CD4-positive, alpha-beta T cell (primary cell): Measurements from ENCODE around the gene MYH7. TPM values are rescaled to one million over a fixed set of nuclear protein-coding genes. Genes with fewer than 3 reads are reported as not detected.
"Not testable (repeated sequence)": the region's sequence is repeated elsewhere in the genome, so short reads cannot be mapped to it uniquely, and the experiment has no call there.

Experiments
- ATAC-seq: fragments of 200-7000 bp; cut with Tn5 transposase; one replicate; pipeline ENCODE4 v1.10.0; 2022; ENCODE audit warnings: mild to moderate bottlenecking; ENCODE audit not compliant: poor library complexity
- CTCF ChIA-PET: fragments of 350-600 bp; sonication (Branson Sonifier 250); formaldehyde crosslinking; loops from one replicate; lab custom pipeline; 2021; ENCODE audit warnings: antibody characterized with exemption, inconsistent platforms; lab: Charles Lee
- POLR2A ChIA-PET: fragments of 350-600 bp; sonication (Branson Sonifier 250); formaldehyde crosslinking; loops from one replicate; lab custom pipeline; 2021; ENCODE audit warnings: antibody characterized with exemption, inconsistent platforms; lab: Charles Lee
- DNase-seq, 14 experiments: peaks; one replicate each; pipeline ENCODE4 v3.0.0-alpha.2; 2013 to 2020; ENCODE audit warnings: mixed read lengths in 2 of 14
- H3K27ac ChIP-seq, 2 donors: one replicate each; pipeline versions ENCODE4 v1.5.1 to v1.7.0; 2013; ENCODE audit warnings: low read length in 2 of 2, low read depth in 1 of 2, mild to moderate bottlenecking in 1 of 2
- H3K27me3 ChIP-seq, 2 experiments: 1 replicate in 1 of 2; 2 replicates in 1 of 2; pipeline versions ENCODE4 v1.6.1 to v1.7.0; 2013; ENCODE audit warnings: low read length in 2 of 2, control low read depth in 1 of 2, mild to moderate bottlenecking in 1 of 2, moderate library complexity in 1 of 2; ENCODE audit not compliant: insufficient read depth in 2 of 2, control insufficient read depth in 1 of 2
- H3K36me3 ChIP-seq: one replicate; pipeline ENCODE4 v1.6.1; 2013; ENCODE audit warnings: low read length, control low read depth; ENCODE audit not compliant: insufficient read depth
- H3K4me1 ChIP-seq: one replicate; pipeline ENCODE4 v1.6.1; 2013; ENCODE audit warnings: low read length, control low read depth; ENCODE audit not compliant: insufficient read depth
- H3K4me3 ChIP-seq: one replicate; pipeline ENCODE4 v1.5.1; 2013; ENCODE audit warnings: mild to moderate bottlenecking, low read length, moderate library complexity
- H3K9me3 ChIP-seq, 2 experiments: 1 replicate in 1 of 2; 2 replicates in 1 of 2; pipeline versions ENCODE4 v1.6.1 to v1.7.0; 2013; ENCODE audit warnings: low read length in 2 of 2, mild to moderate bottlenecking in 2 of 2, control low read depth in 1 of 2, moderate library complexity in 1 of 2; ENCODE audit not compliant: control insufficient read depth in 1 of 2, insufficient read depth in 1 of 2
- H3K27ac Mint-ChIP-seq: one replicate; pipeline ENCODE4 v1.8.0; 2020; ENCODE audit warnings: mixed read lengths
- H3K27me3 Mint-ChIP-seq: one replicate; pipeline ENCODE4 v1.8.0; 2021; ENCODE audit warnings: mixed read lengths
- H3K36me3 Mint-ChIP-seq: one replicate; pipeline ENCODE4 v1.8.0; 2021; ENCODE audit warnings: low read depth, mixed read lengths
- H3K4me1 Mint-ChIP-seq: one replicate; pipeline ENCODE4 v1.8.0; 2021; ENCODE audit warnings: low read depth, mixed read lengths
- H3K4me3 Mint-ChIP-seq: one replicate; pipeline ENCODE4 v1.8.0; 2020; ENCODE audit warnings: mild to moderate bottlenecking, mixed read lengths
- H3K9me3 Mint-ChIP-seq: one replicate; pipeline ENCODE4 v1.8.0; 2020; ENCODE audit warnings: mixed read lengths
- CTCF ChIP-seq: fragments of 200-600 bp; IDR thresholded peaks from one replicate; pipeline ENCODE4 v1.8.0; 2022; ENCODE audit warnings: antibody characterized with exemption, mild to moderate bottlenecking
- intact Hi-C, 2 experiments: fragments of 100-400 bp; cut with DNase I in 1 of 2; cut with micrococcal nuclease in 1 of 2; formaldehyde crosslinking; loops; one replicate each; pipeline versions ENCODE4 v1.15.1 to v1.9.0; 2023 to 2025; cut with DNase I, micrococcal nuclease
- total RNA-seq, 174 experiments: library from RNA in 2 of 174; stranded (reverse) in 2 of 174; gene quantifications; one replicate each; pipeline ENCODE4 v1.2.3 and lab custom pipeline; 2021 to 2026

The MYH7 gene
- total RNA-seq, 2 experiments from 2014 or later: not detected

GRCh38 chr14:23403139-23403438, 32.4 kb downstream of the MYH7 start:
- ChIA-PET POLR2A (no interaction called here), CTCF (no interaction called here)
- Histone ChIP-seq H3K27me3 (no peaks in the 10 kb centered on the region), H3K9me3 (no peaks in the 10 kb centered on the region), H3K4me1 (no peaks in the 10 kb centered on the region), H3K36me3 (no peaks in the 10 kb centered on the region), H3K27ac (no peak overlapping the region), H3K4me3 (no peak overlapping the region)
- TF ChIP-seq CTCF: no peak
- intact Hi-C loops: no loop called here
- no peaks in the 10 kb centered on the region for H3K4me1 Mint-ChIP-seq
- no peaks in the 10 kb centered on the region for H3K36me3 Mint-ChIP-seq
- no peak overlapping the region for H3K4me3 Mint-ChIP-seq
- ATAC-seq (no peak), DNase-seq (no peak)
- H3K27me3 Mint-ChIP-seq: peaks cover 27% of the 10 kb centered on the region
- H3K27ac Mint-ChIP-seq: no peak overlapping the region
- no peaks in the 10 kb centered on the region for H3K9me3 Mint-ChIP-seq

- H3K9me3 Mint-ChIP-seq: no peaks in the 10 kb centered on the region
- no peak overlapping the region for H3K27ac Mint-ChIP-seq
- H3K36me3 ChIP-seq: no peaks in the 10 kb centered on the region
- no peaks in the 10 kb centered on the region for H3K4me1 ChIP-seq
- no peaks in the 10 kb centered on the region for H3K36me3 Mint-ChIP-seq
- peaks cover 23% of the 10 kb centered on the region for H3K27me3 Mint-ChIP-seq
- ATAC-seq (no peak), DNase-seq (no peak)
- H3K9me3 ChIP-seq: no peaks in the 10 kb centered on the region
- intact Hi-C loops: no loop called here
- peaks cover 0 to under 1% of the 10 kb centered on the region in 2 experiments for H3K27me3 ChIP-seq
- H3K27ac ChIP-seq: no peak overlapping the region
- H3K4me3 Mint-ChIP-seq: no peak overlapping the region
- no peaks in the 10 kb centered on the region for H3K4me1 Mint-ChIP-seq
- POLR2A ChIA-PET: no interaction called here
- H3K4me3 ChIP-seq: no peak overlapping the region
- CTCF ChIA-PET: no interaction called here
- TF ChIP-seq CTCF: no peak
These were observed 32.9 kb downstream of the MYH7 start for GRCh38 chr14:23402296-23403138.

- Histone ChIP-seq H3K27me3 (peaks cover 2 to 4% of the 10 kb centered on the region in 2 experiments), H3K4me3 (no peak overlapping the region), H3K27ac (no peak overlapping the region), H3K9me3 (no peaks in the 10 kb centered on the region), H3K36me3 (no peaks in the 10 kb centered on the region), H3K4me1 (no peaks in the 10 kb centered on the region)
- no peaks in the 10 kb centered on the region for H3K4me1 Mint-ChIP-seq
- no peaks in the 10 kb centered on the region for H3K9me3 Mint-ChIP-seq
- ATAC-seq: no peak
- H3K27ac Mint-ChIP-seq: no peak overlapping the region
- ChIA-PET POLR2A (no interaction called here), CTCF (no interaction called here)
- intact Hi-C loops: no loop called here
- no peak for TF ChIP-seq CTCF
- no peak overlapping the region for H3K4me3 Mint-ChIP-seq
- no peaks in the 10 kb centered on the region for H3K36me3 Mint-ChIP-seq
- H3K27me3 Mint-ChIP-seq: peaks cover 22% of the 10 kb centered on the region
- DNase-seq: no peak
These were observed 34.2 kb downstream of the MYH7 start for GRCh38 chr14:23401291-23401690.

- not testable (repeated sequence) for H3K4me3 Mint-ChIP-seq
These were observed 34.8 kb downstream of the MYH7 start for GRCh38 chr14:23400496-23401149.

More at GRCh38 chr14:23400496-23401149, 34.8 kb downstream of the MYH7 start:
- H3K36me3 ChIP-seq, intact Hi-C loops, H3K27ac ChIP-seq, H3K36me3 Mint-ChIP-seq, DNase-seq, CTCF ChIA-PET, H3K9me3 Mint-ChIP-seq, POLR2A ChIA-PET, H3K4me3 ChIP-seq, H3K4me1 Mint-ChIP-seq, ATAC-seq, H3K27me3 ChIP-seq, H3K9me3 ChIP-seq, H3K27ac Mint-ChIP-seq, H3K4me1 ChIP-seq: not testable (repeated sequence)
- peaks cover 19% of the 10 kb centered on the region for H3K27me3 Mint-ChIP-seq
